ENCODE measurements around the gene ZFAND2A.
A peak's percentile ranks its signal among the peaks of the same experiment; 100 is the strongest.
"Not testable (repeated sequence)": the region's sequence is repeated elsewhere in the genome, so short reads cannot be mapped to it uniquely, and the experiment has no call there.

The ZFAND2A gene, protein sequence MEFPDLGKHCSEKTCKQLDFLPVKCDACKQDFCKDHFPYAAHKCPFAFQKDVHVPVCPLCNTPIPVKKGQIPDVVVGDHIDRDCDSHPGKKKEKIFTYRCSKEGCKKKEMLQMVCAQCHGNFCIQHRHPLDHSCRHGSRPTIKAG

GRCh38 chr7:1159891-1160669, at the start of gene ZFAND2A:
Gene ZFAND2A, minus strand, starts transcription at chr7:1160196. Its CDS starts 1,984 bp downstream, at chr7:1158212.
- DNase-seq: peak; percentile 96

DNA sequence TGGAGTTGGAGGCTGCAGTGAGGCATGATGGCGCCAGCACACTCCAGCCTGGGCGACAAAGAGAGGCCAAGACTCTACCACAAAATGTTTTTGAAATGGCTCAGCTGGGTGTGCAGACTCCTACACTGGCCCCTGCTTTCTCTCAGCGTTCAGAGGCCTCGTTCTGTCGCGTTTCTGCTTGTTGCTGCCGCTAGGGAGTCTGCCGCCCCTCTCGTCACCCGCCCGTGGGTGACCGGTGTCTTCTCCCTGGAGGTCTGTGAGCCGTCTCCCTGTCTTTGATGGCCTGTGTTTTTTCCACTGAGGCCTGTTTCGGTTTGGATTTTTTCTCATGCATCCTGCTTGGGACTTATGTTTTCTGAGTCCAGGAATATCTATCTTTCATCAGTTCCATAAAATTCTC, 49.1 kb upstream of the ZFAND2A start:
- DNase-seq: no peak

GRCh38 chr7:1205742-1206141, 45.7 kb upstream of the ZFAND2A start:
- DNase-seq: not testable (repeated sequence)

DNA sequence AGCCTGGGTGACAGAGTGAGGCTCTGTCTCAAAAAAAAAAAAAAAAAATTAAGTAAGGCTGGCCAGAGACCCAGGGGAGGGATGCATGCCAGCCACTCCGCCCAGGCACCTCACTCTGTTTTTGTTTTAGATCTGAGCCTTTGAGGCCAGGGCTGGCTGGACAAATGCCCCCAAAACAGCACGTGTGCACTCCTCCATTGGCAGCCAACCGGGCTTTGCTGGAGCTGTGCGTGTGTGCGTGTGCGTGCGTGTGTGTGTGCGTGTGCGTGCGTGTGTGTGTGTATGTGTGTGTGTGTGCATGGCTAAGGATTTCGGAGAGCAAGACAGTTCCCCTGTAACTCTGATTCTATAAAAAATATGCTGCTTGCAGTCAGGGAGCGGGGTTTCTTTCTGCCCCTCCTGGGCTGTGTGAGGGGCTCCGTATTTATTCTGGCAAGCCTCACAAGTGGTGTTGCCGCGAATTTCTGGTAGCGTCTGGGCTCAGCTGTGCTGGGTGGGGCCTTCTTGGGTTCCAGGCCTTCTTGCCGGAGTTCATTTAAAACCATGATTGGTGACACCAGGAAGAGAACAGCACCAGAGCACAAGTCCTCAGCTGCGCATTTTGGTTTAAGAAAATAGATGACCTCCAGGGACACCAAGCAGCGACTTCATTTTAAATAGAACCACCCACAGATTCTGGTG, 44.6 kb upstream of the ZFAND2A start:
- no peak for DNase-seq

GRCh38 chr7:1202914-1203313, 42.9 kb upstream of the ZFAND2A start:
- DNase-seq: not testable (repeated sequence)

GRCh38 chr7:1201916-1202315, 41.9 kb upstream of the ZFAND2A start:
- DNase-seq: no peak

- no peak for DNase-seq
Observed at GRCh38 chr7:1200045-1200444, 40.0 kb upstream of the ZFAND2A start.

DNA sequence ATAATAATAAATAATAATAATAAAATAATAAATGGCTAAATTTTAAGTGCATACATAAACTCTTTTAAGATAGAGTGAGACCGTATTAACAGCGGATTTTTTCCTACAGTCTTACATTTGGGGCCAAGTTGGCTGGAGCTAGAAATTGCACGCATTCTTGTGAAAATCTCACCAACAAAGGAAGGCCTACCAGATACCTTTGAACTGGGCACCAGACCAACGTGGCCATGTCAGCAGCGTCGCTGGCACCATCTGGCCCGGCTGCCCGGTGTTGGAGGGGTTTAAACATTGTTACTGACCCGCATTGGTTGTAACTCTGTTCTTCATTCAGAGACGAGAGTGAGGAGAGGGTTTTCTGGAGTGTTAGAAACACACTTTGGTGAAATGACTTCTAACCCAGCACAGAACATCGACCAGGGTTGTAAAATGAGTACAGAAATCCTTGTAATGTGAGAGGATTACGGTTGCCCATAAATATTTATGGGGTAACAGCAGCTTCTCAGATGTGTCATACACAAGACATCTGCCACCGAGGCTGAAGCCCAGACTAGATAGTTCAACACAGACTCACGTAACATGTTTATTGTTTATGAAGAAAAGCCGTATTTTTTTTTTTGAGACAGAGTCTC, 38.1 kb upstream of the ZFAND2A start:
- DNase-seq: no peak

- no peak for DNase-seq
Observed at GRCh38 chr7:1196950-1197349, 37.0 kb upstream of the ZFAND2A start.

GRCh38 chr7:1196441-1196840, 36.4 kb upstream of the ZFAND2A start:
- not testable (repeated sequence) for DNase-seq

DNA sequence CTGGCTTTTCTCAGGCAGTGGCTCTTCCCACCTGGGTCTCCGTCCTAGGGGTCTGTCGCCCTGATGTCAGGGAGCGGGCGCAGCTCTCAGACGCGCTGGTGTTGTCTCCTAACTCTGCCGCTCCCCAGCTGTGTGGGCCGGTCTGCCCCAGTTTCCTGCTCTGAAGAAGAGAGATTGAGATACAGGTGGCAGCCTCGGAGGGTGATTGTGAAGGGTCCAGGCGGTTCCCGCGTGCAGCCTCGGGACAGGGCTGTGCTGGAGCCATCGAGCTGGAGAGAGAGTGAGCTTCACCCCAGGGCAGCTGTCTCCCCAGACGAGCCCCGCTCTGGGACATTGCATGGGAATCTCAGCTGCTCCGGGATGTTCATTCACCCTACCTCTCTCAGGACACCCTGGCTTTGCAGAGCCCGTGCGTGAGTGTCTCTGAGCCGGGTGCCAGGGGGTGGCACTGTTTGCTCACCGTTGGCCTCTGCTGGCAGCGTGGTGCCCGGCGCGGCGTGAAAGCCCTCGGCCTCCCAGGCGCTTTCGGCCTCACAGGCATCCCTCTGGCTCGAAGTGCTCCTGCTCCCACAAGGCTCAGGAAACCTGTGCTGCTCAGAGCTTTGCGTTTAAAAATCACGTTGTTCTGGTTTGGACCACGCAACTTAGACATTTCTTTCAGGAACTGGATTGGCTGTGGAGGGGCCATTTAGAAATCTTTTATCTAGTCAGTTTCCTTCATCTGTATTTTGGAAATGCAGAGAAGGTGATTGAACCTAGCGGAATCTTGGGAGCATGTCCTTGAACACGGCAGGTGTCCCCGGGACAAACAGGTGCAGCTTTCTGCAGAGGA, 33.8 kb upstream of the ZFAND2A start:
- DNase-seq: no peak

- peak; percentile 6 for DNase-seq
Observed at GRCh38 chr7:1192171-1192676, 32.2 kb upstream of the ZFAND2A start.

GRCh38 chr7:1189986-1190772, 30.2 kb upstream of the ZFAND2A start:
- DNase-seq: no peak

- DNase-seq: no peak
Observed at GRCh38 chr7:1188720-1189294, 28.8 kb upstream of the ZFAND2A start.

GRCh38 chr7:1187127-1187526, 27.1 kb upstream of the ZFAND2A start:
- no peak for DNase-seq

DNA sequence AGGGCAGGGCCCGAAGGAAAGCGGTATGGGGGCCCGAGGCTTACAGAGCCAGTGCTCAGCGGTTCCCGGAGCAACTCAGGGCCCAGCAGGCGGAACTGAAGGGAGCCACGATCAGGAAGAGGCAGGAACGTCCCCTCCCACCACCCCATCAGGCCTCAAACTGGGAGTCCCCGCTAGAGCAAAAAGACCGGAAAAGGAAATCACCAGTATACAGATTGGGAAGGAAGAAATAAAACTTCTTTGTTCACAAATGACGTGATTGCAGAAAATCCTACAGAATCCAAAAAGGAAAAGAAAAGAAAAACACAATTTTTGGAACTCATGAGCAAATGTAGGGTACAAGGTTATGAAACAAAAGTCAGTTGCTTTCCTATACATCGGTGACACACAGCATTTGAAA, 21.6 kb upstream of the ZFAND2A start:
- no peak for DNase-seq

GRCh38 chr7:1181031-1181430, 21.0 kb upstream of the ZFAND2A start:
- DNase-seq: no peak

DNA sequence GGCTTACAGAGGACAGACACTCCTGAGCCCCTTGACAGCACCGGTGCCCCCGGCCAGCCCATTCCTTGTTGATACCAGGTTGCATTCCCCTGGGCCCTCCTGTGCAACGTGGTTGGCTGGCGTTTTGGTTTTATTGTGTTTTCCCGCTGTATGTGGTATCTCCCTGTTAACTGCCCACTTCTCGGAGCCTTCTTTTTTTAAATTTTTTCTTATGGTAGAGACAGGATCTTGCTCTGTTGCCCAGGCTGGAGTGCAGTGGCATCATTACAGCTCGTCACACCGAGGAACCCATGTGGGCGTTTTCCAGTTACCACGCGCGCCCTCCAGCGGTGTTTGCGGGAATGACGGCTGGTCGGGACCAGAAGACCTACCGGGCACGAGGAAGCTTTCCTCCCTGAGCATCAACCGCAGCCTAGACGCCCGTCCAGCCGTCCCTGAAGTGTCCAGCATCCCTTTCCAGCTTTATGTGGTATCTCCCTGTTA, 16.9 kb upstream of the ZFAND2A start:
- DNase-seq: peak; percentile 65

DNA sequence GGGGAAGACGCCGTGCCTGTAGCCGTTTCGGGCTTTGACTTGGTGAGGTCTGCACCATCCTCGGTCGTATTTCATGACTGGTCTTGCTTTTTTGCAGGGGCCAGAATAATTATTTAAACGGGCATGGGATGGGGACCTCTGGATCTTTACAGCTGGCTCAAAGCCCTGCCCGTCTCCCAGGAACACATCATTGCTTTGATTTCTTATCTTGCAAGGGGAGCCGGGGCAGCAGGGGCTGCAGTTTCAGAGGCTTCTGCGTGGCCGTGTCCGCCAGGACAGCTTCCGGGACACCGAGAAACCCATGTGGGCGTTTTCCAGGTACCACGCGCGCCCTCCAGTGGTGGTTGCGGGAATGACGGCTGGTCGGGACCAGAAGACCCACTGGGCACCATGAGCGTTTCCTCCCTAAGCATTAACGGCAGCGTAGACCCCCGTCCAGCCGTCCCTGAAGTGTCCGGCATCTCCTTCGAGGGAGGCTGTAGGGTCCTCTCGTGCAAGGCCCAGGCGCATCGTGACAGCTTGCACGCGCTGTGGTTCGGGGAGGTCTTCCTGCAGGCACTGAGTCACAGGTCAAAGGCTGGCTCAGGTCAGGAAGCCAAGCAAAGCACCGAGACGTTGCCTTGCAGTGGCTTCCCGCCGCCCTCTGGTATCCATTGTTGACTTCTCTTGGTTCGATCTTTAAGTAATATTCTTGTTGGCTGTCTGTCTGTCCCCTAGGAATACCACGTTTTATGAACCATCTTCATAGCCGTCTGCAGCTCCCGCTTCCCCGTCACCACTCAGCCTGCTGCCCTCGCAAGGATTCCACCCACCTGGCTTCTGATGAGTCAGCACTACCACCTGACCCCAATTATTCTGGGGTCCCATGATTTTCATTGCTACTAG, 16.2 kb upstream of the ZFAND2A start:
- DNase-seq: peak; percentile 75

DNA sequence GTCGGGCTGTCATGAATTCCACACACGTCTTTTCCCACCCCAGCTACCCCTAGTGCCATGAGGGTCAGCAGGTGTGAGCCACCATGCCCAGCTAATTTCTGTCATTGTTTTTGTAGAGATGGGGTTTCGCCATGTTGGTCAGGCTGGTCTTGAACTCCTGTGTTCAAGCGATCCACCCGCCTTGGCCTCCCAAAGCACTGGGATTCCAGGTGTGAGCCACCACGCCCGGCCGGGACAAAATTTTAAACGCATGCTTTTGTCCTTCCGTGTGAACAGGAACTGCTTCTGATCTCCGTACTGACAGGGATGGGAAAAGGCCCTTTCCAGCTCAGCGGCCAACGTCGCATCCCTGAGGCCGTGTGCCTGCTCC, 15.6 kb upstream of the ZFAND2A start:
- DNase-seq: no peak

Measured in NK-92 treated with Interleukin-12 subunit alpha and Interleukin-12 subunit beta, amount 100 ng/mL, for 24 hours (cell line).